Panc1 (cell line): Measurements from ENCODE around the gene GNAS-AS1.

Experiments used
- CTCF ChIP-seq: fragments of 450-650 bp; IDR thresholded peaks from 2 replicates; pipeline ENCODE4 v1.5.1; 2017; ENCODE audit warnings: mild to moderate bottlenecking
- POLR2AphosphoS5 ChIP-seq: IDR thresholded peaks from 2 replicates; pipeline ENCODE4 v1.6.1; 2012; ENCODE audit warnings: mild to moderate bottlenecking, low read depth, low read length, moderate library complexity

- TF ChIP-seq CTCF (no peak), POLR2AphosphoS5 (no peak)
These were observed 66.2 kb downstream of the GNAS-AS1 start for GRCh38 chr20:58784321-58785074.
